Subcutaneous abdominal adipose tissue (tissue), 5 donors: Measurements from ENCODE around the gene CRISPLD2.

ENCODE experiments used
- H3K27ac ChIP-seq: one replicate; pipeline ENCODE4 v1.7.0; 2013; ENCODE audit warnings: low read depth, mild to moderate bottlenecking, inconsistent platforms, low read length, moderate library complexity
- H3K27me3 ChIP-seq, 5 donors: one replicate each; pipeline ENCODE4 v1.7.0; 2013; ENCODE audit warnings: low read length in 5 of 5, inconsistent platforms in 1 of 5; ENCODE audit not compliant: control insufficient read depth in 5 of 5, insufficient read depth in 4 of 5
- H3K36me3 ChIP-seq, 5 donors: one replicate each; pipeline ENCODE4 v1.7.0; 2013; ENCODE audit warnings: low read length in 5 of 5; ENCODE audit not compliant: control insufficient read depth in 5 of 5, insufficient read depth in 5 of 5
- H3K4me1 ChIP-seq, 5 donors: one replicate each; pipeline ENCODE4 v1.7.0; 2013; ENCODE audit warnings: low read length in 5 of 5, mild to moderate bottlenecking in 3 of 5, moderate library complexity in 1 of 5; ENCODE audit not compliant: control insufficient read depth in 5 of 5, insufficient read depth in 5 of 5
- H3K4me3 ChIP-seq, 5 donors: one replicate each; pipeline ENCODE4 v1.7.0; 2013; ENCODE audit warnings: low read length in 5 of 5, low read depth in 1 of 5
- H3K9ac ChIP-seq, 5 donors: one replicate each; pipeline ENCODE4 v1.7.0; 2013; ENCODE audit warnings: low read length in 5 of 5, mild to moderate bottlenecking in 4 of 5, moderate library complexity in 3 of 5
- H3K9me3 ChIP-seq, 5 donors: one replicate each; pipeline ENCODE4 v1.7.0; 2013; ENCODE audit warnings: low read length in 5 of 5; ENCODE audit not compliant: control insufficient read depth in 5 of 5
- donor health status: healthy.
- donor health status: healthy.
- donor health status: healthy.
- donor health status: healthy.
- donor health status: healthy.

CRISPLD2 gene

GRCh38 chr16:84876873-84877606 is 57.3 kb downstream of the CRISPLD2 start:
- no peak overlapping the region for H3K9ac ChIP-seq

GRCh38 chr16:84878770-84879169 is 59.0 kb downstream of the CRISPLD2 start:
- Histone ChIP-seq H3K9ac (no peak overlapping the region), H3K27ac (no peak overlapping the region), H3K36me3 (peaks cover 2 to 5% (median 4%) of the 10 kb centered on the region in 5 donors), H3K27me3 (peaks cover 0 to 4% (median 4%) of the 10 kb centered on the region in 5 donors), H3K4me1 (no peaks in the 10 kb centered on the region), H3K4me3 (no peak overlapping the region), H3K9me3 (no peaks in the 10 kb centered on the region)

More at GRCh38 chr16:84876873-84877606, 57.3 kb downstream of the CRISPLD2 start:
- Histone ChIP-seq H3K4me1 (no peaks in the 10 kb centered on the region), H3K27me3 (no peaks in the 10 kb centered on the region), H3K4me3 (no peak overlapping the region), H3K27ac (no peak overlapping the region), H3K9me3 (no peaks in the 10 kb centered on the region), H3K36me3 (peaks cover 4 to 6% (median 5%) of the 10 kb centered on the region in 5 donors)

- H3K4me1 ChIP-seq: peaks cover 0 to 6% (median 0%) of the 10 kb centered on the region in 5 donors
- H3K9ac ChIP-seq: no peak overlapping the region
- H3K9me3 ChIP-seq: no peaks in the 10 kb centered on the region
- peaks cover 0 to 4% (median 4%) of the 10 kb centered on the region in 5 donors for H3K27me3 ChIP-seq
- peaks cover 0 to 2% (median 0%) of the 10 kb centered on the region in 5 donors for H3K36me3 ChIP-seq
- no peak overlapping the region for H3K4me3 ChIP-seq
- no peak overlapping the region for H3K27ac ChIP-seq
These were observed 60.0 kb downstream of the CRISPLD2 start for GRCh38 chr16:84879569-84880487.

GRCh38 chr16:84881702-84882521 is 62.1 kb downstream of the CRISPLD2 start:
- Histone ChIP-seq H3K4me1 (peaks cover 0 to 9% (median 5%) of the 10 kb centered on the region in 5 donors), H3K9ac (no peak overlapping the region), H3K27me3 (peaks cover 0 to 4% (median 4%) of the 10 kb centered on the region in 5 donors), H3K4me3 (no peak overlapping the region), H3K9me3 (no peaks in the 10 kb centered on the region), H3K36me3 (no peaks in the 10 kb centered on the region), H3K27ac (no peak overlapping the region)

GRCh38 chr16:84883301-84883700 is 63.5 kb downstream of the CRISPLD2 start:
- Histone ChIP-seq H3K9me3 (no peaks in the 10 kb centered on the region), H3K4me3 (no peak overlapping the region), H3K36me3 (peaks cover 0 to 3% (median 0%) of the 10 kb centered on the region in 5 donors), H3K27me3 (peaks cover 0 to 8% (median 4%) of the 10 kb centered on the region in 5 donors), H3K9ac (no peak overlapping the region), H3K4me1 (peaks cover 0 to 12% (median 5%) of the 10 kb centered on the region in 5 donors), H3K27ac (no peak overlapping the region)

- no peaks in the 10 kb centered on the region for H3K9me3 ChIP-seq
- H3K36me3 ChIP-seq: peaks cover 0 to 3% (median 0%) of the 10 kb centered on the region in 5 donors
- no peak overlapping the region for H3K4me3 ChIP-seq
- H3K27me3 ChIP-seq: peaks cover 0 to 8% (median 4%) of the 10 kb centered on the region in 5 donors
- H3K9ac ChIP-seq: no peak overlapping the region
- peaks cover 0 to 12% (median 5%) of the 10 kb centered on the region in 5 donors for H3K4me1 ChIP-seq
- no peak overlapping the region for H3K27ac ChIP-seq
These were observed 64.4 kb downstream of the CRISPLD2 start for GRCh38 chr16:84884246-84884595.

- Histone ChIP-seq H3K4me1 (peaks cover 0 to 12% (median 5%) of the 10 kb centered on the region in 5 donors), H3K4me3 (peak overlapping the region in 1 of 5 donors; percentile 8), H3K9me3 (no peaks in the 10 kb centered on the region), H3K9ac (no peak overlapping the region), H3K27me3 (peaks cover 0 to 8% (median 4%) of the 10 kb centered on the region in 5 donors), H3K36me3 (peaks cover 0 to 3% (median 0%) of the 10 kb centered on the region in 5 donors), H3K27ac (no peak overlapping the region)
These were observed 65.0 kb downstream of the CRISPLD2 start for GRCh38 chr16:84884596-84885341.

- Histone ChIP-seq H3K4me1 (peaks cover 0 to 12% (median 5%) of the 10 kb centered on the region in 5 donors), H3K4me3 (peak overlapping the region in 1 of 5 donors; percentile 8)
These were observed 65.6 kb downstream of the CRISPLD2 start for GRCh38 chr16:84885342-84885910.

More at GRCh38 chr16:84885342-84885910, 65.6 kb downstream of the CRISPLD2 start:
- H3K9me3 ChIP-seq: no peaks in the 10 kb centered on the region
- no peak overlapping the region for H3K27ac ChIP-seq
- H3K27me3 ChIP-seq: peaks cover 0 to 10% (median 4%) of the 10 kb centered on the region in 5 donors
- peaks cover 0 to 3% (median 0%) of the 10 kb centered on the region in 5 donors for H3K36me3 ChIP-seq
- no peak overlapping the region for H3K9ac ChIP-seq
